IMR-90 (cell line): ENCODE results near the gene INTS3. TPM values are rescaled to one million over a fixed set of nuclear protein-coding genes. Genes with fewer than 3 reads are reported as not detected.

ENCODE experiments used
- ATAC-seq: fragments of 200-7000 bp; cut with Tn5 transposase; 2 replicates; pipeline ENCODE4 v1.9.1; 2020; ENCODE audit warnings: low read depth, mild to moderate bottlenecking, moderate library complexity
- BruUV-seq: library from RNA; stranded (reverse); fragments of 400-500 nt; replicated peaks from 2 replicates; lab custom pipeline; 2021; lab: Mats Ljungman, UMichigan
- CTCF ChIA-PET: fragments of 300-600 bp; formaldehyde crosslinking; extraction: SDS; loops from one replicate; lab custom pipeline; 2021; ENCODE audit warnings: antibody characterized with exemption; lab: Yijun Ruan, JAX
- POLR2A ChIA-PET: fragments of 300-600 bp; sonication (Branson Sonifier 250); formaldehyde crosslinking; loops from one replicate; lab custom pipeline; 2022; ENCODE audit warnings: antibody characterized with exemption; ENCODE audit not compliant: unreplicated experiment; lab: Charles Lee
- DNase-seq: peaks from one replicate; pipeline ENCODE4 v3.0.0; 2013
- H2AFZ ChIP-seq: replicated peaks from 2 replicates; pipeline ENCODE3; 2013; ENCODE audit warnings: low read length, mild to moderate bottlenecking; ENCODE audit not compliant: poor library complexity
- H2AK5ac ChIP-seq: 2 replicates; pipeline ENCODE4 v1.6.1; 2013; ENCODE audit warnings: low read depth, low read length, inconsistent platforms
- H2AK9ac ChIP-seq: replicated peaks from 2 replicates; pipeline ENCODE3; 2013; ENCODE audit warnings: mild to moderate bottlenecking, low read depth, low read length, moderate library complexity; ENCODE audit not compliant: poor library complexity
- H2BK120ac ChIP-seq: 2 replicates; pipeline ENCODE4 v1.6.1; 2013; ENCODE audit warnings: low read depth, low read length, inconsistent platforms
- H2BK15ac ChIP-seq: 3 replicates; pipeline ENCODE4 v1.6.1; 2013; ENCODE audit warnings: low read depth, low read length, inconsistent platforms
- H2BK20ac ChIP-seq: 2 replicates; pipeline ENCODE4 v1.6.1; 2013; ENCODE audit warnings: low read depth, mild to moderate bottlenecking, inconsistent platforms, low read length, moderate library complexity
- H2BK5ac ChIP-seq: 2 replicates; pipeline ENCODE4 v1.6.1; 2013; ENCODE audit warnings: mild to moderate bottlenecking, low read depth, low read length, inconsistent platforms; ENCODE audit not compliant: poor library complexity, severe bottlenecking
- H3K14ac ChIP-seq: replicated peaks from 2 replicates; pipeline ENCODE4 v1.6.1; 2013; ENCODE audit warnings: low read depth, low read length, inconsistent platforms
- H3K18ac ChIP-seq: 2 replicates; pipeline ENCODE4 v1.6.1; 2013; ENCODE audit warnings: low read depth, low read length, control low read depth
- H3K23ac ChIP-seq: 2 replicates; pipeline ENCODE4 v1.6.1; 2013; ENCODE audit warnings: low read depth, low read length, inconsistent platforms
- H3K27ac ChIP-seq: 2 replicates; pipeline ENCODE4 v1.5.1; 2013; ENCODE audit warnings: mild to moderate bottlenecking, control low read depth, low read length; ENCODE audit not compliant: insufficient read depth
- H3K27me3 ChIP-seq: 2 replicates; pipeline ENCODE4 v1.6.1; 2013; ENCODE audit warnings: low read length; ENCODE audit not compliant: control insufficient read depth, insufficient read depth
- H3K36me3 ChIP-seq: 2 replicates; pipeline ENCODE4 v1.6.1; 2013; ENCODE audit warnings: low read length, mixed read lengths; ENCODE audit not compliant: control insufficient read depth, insufficient read depth
- H3K4ac ChIP-seq: 2 replicates; pipeline ENCODE4 v1.6.1; 2013; ENCODE audit warnings: low read depth, low read length, inconsistent platforms
- H3K4me1 ChIP-seq: 2 replicates; pipeline ENCODE4 v1.6.1; 2013; ENCODE audit warnings: low read length, mixed read lengths; ENCODE audit not compliant: control insufficient read depth, insufficient read depth
- H3K4me2 ChIP-seq: 2 replicates; pipeline ENCODE4 v1.6.1; 2013; ENCODE audit warnings: low read depth, mild to moderate bottlenecking, control low read depth, low read length, moderate library complexity
- H3K4me3 ChIP-seq: 2 replicates; pipeline ENCODE4 v1.5.1; 2013; ENCODE audit warnings: low read depth, mild to moderate bottlenecking, control low read depth, low read length, moderate library complexity; ENCODE audit not compliant: insufficient read depth
- H3K56ac ChIP-seq: 2 replicates; pipeline ENCODE4 v1.6.1; 2013; ENCODE audit warnings: low read length, inconsistent platforms; ENCODE audit not compliant: insufficient read depth; ENCODE audit errors: extremely low read depth
- H3K79me1 ChIP-seq, 2 experiments: 2 replicates each; pipeline ENCODE4 v1.6.1; 2013; ENCODE audit warnings: low read length in 2 of 2, inconsistent platforms in 1 of 2, low read depth in 1 of 2
- H3K9ac ChIP-seq: 2 replicates; pipeline ENCODE4 v1.6.1; 2013; ENCODE audit warnings: low read depth, low read length, control low read depth
- H3K9me1 ChIP-seq: 2 replicates; pipeline ENCODE4 v1.6.1; 2013; ENCODE audit warnings: low read length, inconsistent platforms; ENCODE audit not compliant: insufficient read depth
- H3K9me3 ChIP-seq: 2 replicates; pipeline ENCODE4 v1.6.1; 2013; ENCODE audit warnings: low read length; ENCODE audit not compliant: control insufficient read depth, insufficient read depth
- H4K20me1 ChIP-seq: 2 replicates; pipeline ENCODE4 v1.6.1; 2013; ENCODE audit warnings: low read length, inconsistent platforms; ENCODE audit not compliant: insufficient read depth
- H4K5ac ChIP-seq: 2 replicates; pipeline ENCODE4 v1.6.1; 2013; ENCODE audit warnings: mild to moderate bottlenecking, low read depth, low read length, control low read depth
- H4K8ac ChIP-seq, 2 experiments: 2 replicates each; pipeline ENCODE4 v1.6.1; 2013; ENCODE audit warnings: low read depth in 2 of 2, low read length in 2 of 2, control low read depth in 1 of 2, inconsistent platforms in 1 of 2
- H4K91ac ChIP-seq: 2 replicates; pipeline ENCODE4 v1.6.1; 2013; ENCODE audit warnings: low read depth, low read length, inconsistent platforms; ENCODE audit not compliant: insufficient read depth
- CEBPB ChIP-seq: IDR thresholded peaks from 2 replicates; pipeline ENCODE4 v1.6.1; 2012; ENCODE audit warnings: low read depth, low read length, improper control_type of control experiment
- CHD1 ChIP-seq: IDR thresholded peaks from 2 replicates; pipeline ENCODE4 v1.6.1; 2012; ENCODE audit warnings: low read depth, low read length, improper control_type of control experiment
- CTCF ChIP-seq: conservative IDR thresholded peaks from 2 replicates; pipeline ENCODE4 v1.5.1; 2012; ENCODE audit warnings: mild to moderate bottlenecking, low read depth, low read length, improper control_type of control experiment
- MAZ ChIP-seq: IDR thresholded peaks from 2 replicates; pipeline ENCODE4 v1.6.1; 2012; ENCODE audit warnings: low read depth, mild to moderate bottlenecking, low read length, improper control_type of control experiment, moderate library complexity, borderline replicate concordance
- MXI1 ChIP-seq: IDR thresholded peaks from 2 replicates; pipeline ENCODE4 v1.6.1; 2012; ENCODE audit warnings: low read depth, mild to moderate bottlenecking, low read length, moderate library complexity, borderline replicate concordance
- POLR2A ChIP-seq: IDR thresholded peaks from 2 replicates; pipeline ENCODE4 v1.6.1; 2012; ENCODE audit warnings: mild to moderate bottlenecking, low read depth, low read length
- RAD21 ChIP-seq: IDR thresholded peaks from 2 replicates; pipeline ENCODE4 v1.6.1; 2012; ENCODE audit warnings: low read length, improper control_type of control experiment
- RCOR1 ChIP-seq: IDR thresholded peaks from 2 replicates; pipeline ENCODE4 v1.6.1; 2012; ENCODE audit warnings: mild to moderate bottlenecking, low read length, improper control_type of control experiment; ENCODE audit not compliant: insufficient replicate concordance
- RFX5 ChIP-seq: IDR thresholded peaks from 2 replicates; pipeline ENCODE4 v1.8.0; 2012; ENCODE audit warnings: low read depth, mild to moderate bottlenecking, low read length, moderate library complexity
- WGBS, 2 experiments: methylation state at CpG; one replicate each; pipeline versions ENCODE4 v1.1.5 to v1.1.7; 2013; ENCODE audit warnings: missing lambda C conversion rate in 2 of 2; ENCODE audit not compliant: insufficient read length in 1 of 2; ENCODE audit errors: extremely low coverage in 2 of 2; 5-methylcytosine and 5-hydroxymethylcytosine counted together
- dilution Hi-C: fragments of 300-500 bp; cut with HindIII; formaldehyde crosslinking; loops from one replicate; pipeline ENCODE4 v1.14.3; 2018; ENCODE audit warnings: low sequenced_read_pairs; ENCODE audit not compliant: unreplicated experiment
- in situ Hi-C: fragments of 300-500 bp; cut with MboI; formaldehyde crosslinking; loops from 3 replicates; pipeline ENCODE4 v1.14.3; 2019; ENCODE audit warnings: low sequenced_read_pairs, inconsistent platforms, mixed read lengths
- intact Hi-C: fragments of 100-400 bp; cut with micrococcal nuclease; formaldehyde crosslinking; loops from 2 replicates; pipeline ENCODE4 v1.10.0; 2022
- polyA plus RNA-seq, 3 experiments: library from polyadenylated mRNA; depleted of rRNA; stranded (reverse); fragments of >200 nt; gene quantifications; 2 replicates each; pipeline ENCODE4 v1.2.3, GENCODE V29; 2012; ENCODE audit warnings: low replicate concordance in 1 of 3
- total RNA-seq: library from RNA; depleted of rRNA; stranded (reverse); fragments of >200 nt; gene quantifications from 2 replicates; pipeline ENCODE4 v1.2.3, GENCODE V29; 2012

INTS3 gene
- total and polyA plus RNA-seq, 2 of the 4 experiments (the other 2 are of a cell fraction): 33.5 to 59.4 TPM

- Histone ChIP-seq H3K27me3 (peaks cover 44% of the 10 kb centered on the region), H2AK9ac (peak overlapping the region; percentile 16), H4K91ac (no peak overlapping the region), H3K9me3 (no peaks in the 10 kb centered on the region), H3K4me2 (no peak overlapping the region), H2BK120ac (no peak overlapping the region), H2AK5ac (no peak overlapping the region), H3K27ac (no peak overlapping the region), H3K18ac (no peak overlapping the region), H2BK5ac (no peak overlapping the region), H4K20me1 (no peaks in the 10 kb centered on the region; the same call in 1 of the 2 replicates), H3K56ac (no peak overlapping the region), H3K36me3 (no peaks in the 10 kb centered on the region), H3K4me3 (no peak overlapping the region), H3K79me1 (no peaks in the 10 kb centered on the region), H2AFZ (no peak overlapping the region), H4K5ac (no peak overlapping the region), H2BK15ac (no peak overlapping the region), H2BK20ac (no peak overlapping the region), H3K23ac (no peak overlapping the region), H3K14ac (no peak overlapping the region), H3K9me1 (no peaks in the 10 kb centered on the region), H3K4ac (no peak overlapping the region), H3K9ac (no peak overlapping the region), H3K4me1 (no peaks in the 10 kb centered on the region), H4K8ac (no peak overlapping the region)
- dilution Hi-C loops (no loop called here), in situ Hi-C loops (no loop called here), intact Hi-C loops (no loop called here)
- ATAC-seq (no peak), DNase-seq (no peak)
- ChIA-PET POLR2A (no interaction called here), CTCF (no interaction called here)
- 75% methylated on average over 2 of the region's 18 CpGs; no CpG with 5 or more reads in 1 of the 2 experiments for WGBS, 2 experiments
- no TSS peak for BruUV-seq
- TF ChIP-seq RFX5 (no peak), CEBPB (no peak), RCOR1 (no peak), MAZ (no peak), CTCF (no peak), RAD21 (no peak), MXI1 (no peak), CHD1 (no peak), POLR2A (no peak)
Observed at GRCh38 chr1:153688736-153689328, 39.0 kb upstream of the INTS3 start.
